PC-3 (cell line): ENCODE data around the gene KTI12. TPM values are rescaled to one million over a fixed set of nuclear protein-coding genes. Genes with fewer than 3 reads are reported as not detected.
A peak's percentile ranks its signal among the peaks of the same experiment; 100 is the strongest.

Experiments used
- ATAC-seq: fragments of 200-7000 bp; cut with Tn5 transposase; 2 replicates; pipeline ENCODE4 v1.9.1; 2020; ENCODE audit warnings: mild to moderate bottlenecking, moderate library complexity
- BruUV-seq: library from RNA; stranded (reverse); fragments of 400-500 nt; replicated peaks from 2 replicates; lab custom pipeline; 2021; lab: Mats Ljungman, UMichigan
- CTCF ChIA-PET: fragments of 300-600 bp; sonication (Branson Sonifier 250); formaldehyde crosslinking; loops from one replicate; lab custom pipeline; 2022; ENCODE audit warnings: antibody characterized with exemption; lab: Charles Lee
- POLR2A ChIA-PET: fragments of 300-600 bp; sonication (Branson Sonifier 250); formaldehyde crosslinking; loops from one replicate; lab custom pipeline; 2022; ENCODE audit warnings: antibody characterized with exemption; ENCODE audit not compliant: unreplicated experiment; lab: Charles Lee
- DNase-seq: peaks from one replicate; pipeline ENCODE4 v3.0.0-alpha.2; 2015
- H2AFZ ChIP-seq: fragments of 300-600 bp; sonication (generic); 2 replicates; pipeline ENCODE4 v1.6.0; 2016; ENCODE audit warnings: antibody characterized with exemption, low read length
- H3F3A ChIP-seq: fragments of 300-600 bp; sonication (generic); one replicate; pipeline ENCODE4 v1.6.0; 2017; ENCODE audit warnings: antibody characterized with exemption, low read length, control low read depth, mild to moderate bottlenecking; ENCODE audit not compliant: unreplicated experiment
- H3K27ac ChIP-seq: fragments of 300-600 bp; sonication (generic); 2 replicates; pipeline ENCODE4 v1.5.1; 2016; ENCODE audit warnings: mild to moderate bottlenecking, low read length
- H3K27me3 ChIP-seq: fragments of 300-600 bp; sonication (generic); 2 replicates; pipeline ENCODE4 v1.6.1; 2016; ENCODE audit warnings: low read length, mixed read lengths
- H3K36me3 ChIP-seq: fragments of 300-600 bp; sonication (generic); 2 replicates; pipeline ENCODE4 v1.6.1; 2016; ENCODE audit warnings: low read depth, mixed run types, low read length, mixed read lengths
- H3K4me1 ChIP-seq: fragments of 300-600 bp; sonication (generic); 2 replicates; pipeline ENCODE4 v1.5.1; 2016; ENCODE audit warnings: low read length; ENCODE audit not compliant: insufficient read depth
- H3K4me2 ChIP-seq: fragments of 300-600 bp; sonication (generic); 2 replicates; pipeline ENCODE4 v1.6.0; 2016; ENCODE audit warnings: low read length
- H3K4me3 ChIP-seq: fragments of 300-600 bp; sonication (generic); 2 replicates; pipeline ENCODE4 v1.5.1; 2016; ENCODE audit warnings: mild to moderate bottlenecking, low read length, mixed read lengths
- H3K79me2 ChIP-seq: fragments of 300-600 bp; sonication (generic); 2 replicates; pipeline ENCODE4 v1.6.1; 2017; ENCODE audit warnings: low read length, mixed read lengths
- H3K9ac ChIP-seq: fragments of 300-600 bp; sonication (generic); 2 replicates; pipeline ENCODE4 v1.6.0; 2016; ENCODE audit warnings: mild to moderate bottlenecking, low read length
- H3K9me2 ChIP-seq: fragments of 300-600 bp; sonication (generic); replicated peaks from 2 replicates; pipeline ENCODE4 v1.6.1; 2016; ENCODE audit warnings: mixed run types, low read length, mixed read lengths
- H3K9me3 ChIP-seq: fragments of 300-600 bp; sonication (generic); 2 replicates; pipeline ENCODE4 v1.6.1; 2016; ENCODE audit warnings: low read length, mixed read lengths
- H4K20me1 ChIP-seq: fragments of 300-600 bp; sonication (generic); 2 replicates; pipeline ENCODE4 v1.6.1; 2016; ENCODE audit warnings: low read length, mixed read lengths
- EZH2 ChIP-seq: fragments of 300-600 bp; sonication (generic); IDR thresholded peaks from one replicate; pipeline ENCODE4 v1.6.1; 2017; ENCODE audit warnings: antibody characterized with exemption, mild to moderate bottlenecking, low read length; ENCODE audit not compliant: unreplicated experiment
- EZH2phosphoT487 ChIP-seq: fragments of 300-600 bp; sonication (generic); IDR thresholded peaks from 2 replicates; pipeline ENCODE4 v1.6.1; 2018; ENCODE audit warnings: mild to moderate bottlenecking, antibody characterized with exemption, low read length, borderline replicate concordance
- intact Hi-C: fragments of 100-400 bp; cut with micrococcal nuclease; formaldehyde crosslinking; loops from 2 replicates; pipeline ENCODE4 v1.9.0; 2023
- total RNA-seq: library from RNA; depleted of rRNA; stranded (reverse); fragments of >200 nt; gene quantifications from 2 replicates; pipeline ENCODE4 v1.2.3, GENCODE V29; 2014
- TF ChIP-seq, protein P1 (sequence below): fragments of 300-600 bp; sonication (generic); conservative IDR thresholded peaks from 2 replicates; pipeline ENCODE4 v1.5.1; 2017; ENCODE audit warnings: antibody characterized with exemption, low read depth, mild to moderate bottlenecking, low read length

KTI12 gene
- total RNA-seq, 1 experiment from 2014 or later: 9.7 TPM

DNA sequence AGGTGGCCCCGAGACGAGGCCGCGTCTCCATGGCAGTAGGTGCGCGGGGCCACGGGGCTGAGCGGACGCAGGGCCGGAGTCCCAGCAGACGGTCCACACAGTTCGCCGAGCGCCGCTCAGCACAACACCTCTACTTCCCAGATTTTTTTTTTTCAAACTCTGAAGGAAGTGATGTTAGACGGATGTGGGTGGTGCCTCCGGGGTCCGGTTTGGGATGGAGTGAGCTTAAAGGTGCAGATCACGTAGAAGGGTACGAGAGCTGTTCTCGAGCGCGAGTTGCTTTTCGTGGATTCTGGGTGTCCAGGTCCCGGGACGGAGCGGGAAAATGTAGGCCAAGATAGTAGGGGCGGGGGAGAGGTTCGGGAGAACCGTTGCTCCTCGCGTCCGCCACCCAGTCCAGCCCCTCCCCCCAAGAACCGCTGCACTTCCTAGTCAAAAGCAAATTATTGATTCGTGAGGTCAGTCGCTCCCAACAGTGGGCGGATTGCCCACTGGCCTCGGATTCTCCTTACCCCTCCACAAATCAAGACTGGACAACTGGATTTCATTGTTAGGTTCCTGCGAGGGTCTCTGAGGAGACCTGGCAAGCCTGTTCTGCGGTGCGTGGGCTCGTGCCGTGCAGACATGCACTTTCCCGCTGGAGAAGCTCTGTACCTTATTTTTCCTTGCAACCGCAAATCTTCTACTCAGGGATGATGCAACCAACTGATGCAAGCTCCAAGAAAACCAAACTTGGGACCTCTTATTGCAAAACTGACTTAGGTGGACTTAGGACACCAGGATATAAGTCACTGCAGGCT is 21.7 kb upstream of the KTI12 start, which contains the start of gene TXNDC12:
TSS of gene TXNDC12 (minus strand) at position 126 of the 800 bp plus-strand sequence. CDS start at position 31, 95 bp downstream.
- BruUV-seq: TSS peak; percentile 38
- peaks cover 85% of the 10 kb centered on the region for H3K79me2 ChIP-seq
- peak within 1 kb of the TSS; percentile 93 for H3K4me3 ChIP-seq
- H4K20me1 ChIP-seq: peaks cover 30% of the 10 kb centered on the region; the same call in 1 of the 2 replicates
- peak; percentile 76 for ATAC-seq
- no peaks in the 10 kb centered on the region for H3K9me3 ChIP-seq
- POLR2A ChIA-PET: interaction anchor here (0.6 to 0.7 kb wide), 4 partner anchors 21 to 641 kb away, joined by 3 to 6 read pairs (median 4); no protein-coding TSS in a partner anchor
- H3K9ac ChIP-seq: peak within 1 kb of the TSS; percentile 91
- peak within 1 kb of the TSS; percentile 99 for H3K4me2 ChIP-seq
- peak within 1 kb of the TSS; percentile 60 for H3K27ac ChIP-seq
- peaks cover 5% of the 10 kb centered on the region; the same call in 1 of the 2 replicates for H3K36me3 ChIP-seq
- peak; percentile 90 for DNase-seq
- intact Hi-C loops: loop anchor here (5.0 to 10.0 kb wide), 2 partner anchors 312 to 1120 kb away; partner anchors contain the start of gene CC2D1B
- peak within 1 kb of the TSS; percentile 92 for H2AFZ ChIP-seq
- peaks cover 33% of the 10 kb centered on the region for H3K4me1 ChIP-seq
- TF ChIP-seq EZH2phosphoT487 (no peak), EZH2 (no peak)
- TF ChIP-seq, protein P1, sequence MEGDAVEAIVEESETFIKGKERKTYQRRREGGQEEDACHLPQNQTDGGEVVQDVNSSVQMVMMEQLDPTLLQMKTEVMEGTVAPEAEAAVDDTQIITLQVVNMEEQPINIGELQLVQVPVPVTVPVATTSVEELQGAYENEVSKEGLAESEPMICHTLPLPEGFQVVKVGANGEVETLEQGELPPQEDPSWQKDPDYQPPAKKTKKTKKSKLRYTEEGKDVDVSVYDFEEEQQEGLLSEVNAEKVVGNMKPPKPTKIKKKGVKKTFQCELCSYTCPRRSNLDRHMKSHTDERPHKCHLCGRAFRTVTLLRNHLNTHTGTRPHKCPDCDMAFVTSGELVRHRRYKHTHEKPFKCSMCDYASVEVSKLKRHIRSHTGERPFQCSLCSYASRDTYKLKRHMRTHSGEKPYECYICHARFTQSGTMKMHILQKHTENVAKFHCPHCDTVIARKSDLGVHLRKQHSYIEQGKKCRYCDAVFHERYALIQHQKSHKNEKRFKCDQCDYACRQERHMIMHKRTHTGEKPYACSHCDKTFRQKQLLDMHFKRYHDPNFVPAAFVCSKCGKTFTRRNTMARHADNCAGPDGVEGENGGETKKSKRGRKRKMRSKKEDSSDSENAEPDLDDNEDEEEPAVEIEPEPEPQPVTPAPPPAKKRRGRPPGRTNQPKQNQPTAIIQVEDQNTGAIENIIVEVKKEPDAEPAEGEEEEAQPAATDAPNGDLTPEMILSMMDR: no peak
- H3F3A ChIP-seq: no peaks in the 10 kb centered on the region
- no peaks in the 10 kb centered on the region for H3K27me3 ChIP-seq
- no peaks in the 10 kb centered on the region for H3K9me2 ChIP-seq
- CTCF ChIA-PET: no interaction called here

DNA sequence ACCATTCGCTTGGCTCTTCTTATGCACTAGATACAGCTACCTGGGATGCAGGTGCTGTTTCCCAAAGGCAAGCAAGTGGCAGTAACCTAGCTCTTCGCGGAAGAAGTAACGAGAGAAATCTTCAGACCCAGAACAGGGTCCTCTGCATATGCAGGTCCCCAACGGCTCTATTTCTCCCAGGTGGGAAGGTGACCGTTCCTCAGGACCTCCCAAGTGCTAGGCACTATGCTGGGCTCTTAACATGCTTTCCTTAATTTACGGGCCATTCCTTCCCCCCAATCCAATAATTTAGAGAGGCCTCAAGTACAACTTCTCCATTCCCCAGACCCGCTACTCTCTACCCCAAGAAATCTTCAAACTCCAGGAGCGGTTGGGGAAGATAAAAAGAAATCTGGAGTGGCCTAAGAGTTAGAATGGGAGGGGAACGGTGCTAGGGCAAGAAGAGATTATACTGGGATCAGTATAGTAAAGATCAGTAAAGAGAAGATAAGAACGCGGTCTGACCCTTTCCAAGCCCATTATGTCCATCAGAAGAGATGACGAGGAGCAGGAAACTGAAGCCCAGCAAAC is 21.0 kb upstream of the KTI12 start:
- intact Hi-C loops: loop anchor here (5.0 to 10.0 kb wide), 2 partner anchors 313 to 1120 kb away; partner anchors contain the start of gene CC2D1B
- Histone ChIP-seq H3K4me2 (peak overlapping the region; percentile 99), H3K9ac (peak overlapping the region; percentile 91), H3K4me3 (peak overlapping the region; percentile 93), H3K79me2 (peaks cover 78% of the 10 kb centered on the region), H3K4me1 (peaks cover 32% of the 10 kb centered on the region), H3K36me3 (no peaks in the 10 kb centered on the region), H3K27me3 (no peaks in the 10 kb centered on the region), H2AFZ (peak overlapping the region; percentile 92), H3K9me3 (no peaks in the 10 kb centered on the region), H3F3A (no peaks in the 10 kb centered on the region), H3K9me2 (no peaks in the 10 kb centered on the region), H4K20me1 (peaks cover 26% of the 10 kb centered on the region; the same call in 1 of the 2 replicates), H3K27ac (peak overlapping the region; percentile 60)
- ChIA-PET POLR2A (interaction anchor here (0.7 kb wide), 1 partner anchor 312 kb away, joined by 4 read pairs; no protein-coding TSS in a partner anchor), CTCF (no interaction called here)
- TF ChIP-seq EZH2phosphoT487 (no peak), EZH2 (no peak)
- TF ChIP-seq, protein P1: no peak
- no peak for DNase-seq
- no peak for ATAC-seq
- BruUV-seq: no TSS peak
